Measurements from ENCODE around the gene SERP2. TPM values are rescaled to one million over a fixed set of nuclear protein-coding genes. Genes with fewer than 3 reads are reported as not detected.

SERP2 gene
- total and polyA plus RNA-seq, 10 of the 15 experiments (the other 5 are each of a cell fraction or from before 2014, with no cell fraction given) = not detected

DNA sequence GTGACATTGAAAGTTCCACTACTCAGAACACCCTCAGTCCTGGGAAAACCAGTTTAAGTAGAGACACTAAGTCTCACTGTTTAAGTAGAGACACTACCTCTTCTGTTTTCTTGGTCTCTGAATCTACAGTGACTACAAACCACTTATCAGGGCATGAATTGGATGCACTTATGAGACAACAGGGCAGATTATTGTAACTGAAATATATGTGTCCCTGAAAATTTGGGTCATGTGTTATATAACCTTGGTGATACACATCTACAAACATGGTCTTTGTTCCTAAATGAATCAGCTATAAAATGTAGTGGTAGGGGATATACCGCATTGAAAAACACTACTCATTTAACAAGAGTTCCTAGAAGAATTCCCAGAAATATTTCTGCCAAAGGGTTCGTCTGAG lies 55.7 kb downstream of the SERP2 start:
- TF ChIP-seq JUND (IDR thresholded peaks at IDR 0.05; ENCODE audit: low read depth, low read length) (no peak), IRF4 (IDR thresholded peaks at IDR 0.05; ENCODE audit: low read depth, low read length) (no peak)
- in situ Hi-C loops (cut with MboI) = no loop called here
- ChIA-PET POLR2A (interaction anchor here (0.7 kb wide), 1 partner anchor 14 kb away, joined by 3 read pairs; no protein-coding TSS in a partner anchor), RAD21 (ENCODE audit: unreplicated experiment) (no interaction called here), SMC1A (ENCODE audit: uncharacterized antibody, unreplicated experiment) (no interaction called here), CTCF (interaction anchor here (1.2 kb wide), 2 partner anchors 9 to 53 kb away, joined by 3 read pairs; no protein-coding TSS in a partner anchor)
- no peaks in the 10 kb centered on the region for H3K79me2 ChIP-seq (ENCODE audit: control insufficient read depth, insufficient read depth, low read length)
- ATAC-seq (no peak), FAIRE-seq (no peak), DNase-seq (ENCODE audit: low read depth, low spot score) (no peak)
- H3K4me3 ChIP-seq = no peak overlapping the region
- intact Hi-C loops (cut with micrococcal nuclease; ENCODE audit: unreplicated experiment) = no loop called here
- WGBS (ENCODE audit: insufficient coverage, insufficient replicate concordance, low lambda C conversion rate, missing lambda C conversion rate) = 43% methylated on average over 2 of the region's 2 CpGs
- H3K27me3 ChIP-seq (replicated peaks in 1 of 2; ENCODE audit: control insufficient read depth in 2 of 2, insufficient read depth in 2 of 2, low read length in 1 of 2) = peaks cover 2% of the 10 kb centered on the region in 2 experiments; a peak in 2 of 4 replicates
- H3K27ac ChIP-seq (ENCODE audit: control insufficient read depth, insufficient read depth) = no peak overlapping the region
- no peaks in the 10 kb centered on the region for H3K4me1 ChIP-seq (ENCODE audit: control insufficient read depth, insufficient read depth, low read length)
- no peaks in the 10 kb centered on the region for H4K20me1 ChIP-seq (ENCODE audit: control insufficient read depth, insufficient read depth)
- no peak overlapping the region for H2AFZ ChIP-seq (ENCODE audit: control insufficient read depth, low read depth, low read length)
- H3K4me2 ChIP-seq (ENCODE audit: control insufficient read depth, insufficient read depth) = no peak overlapping the region
- H3K9me3 ChIP-seq (replicated peaks; ENCODE audit: control insufficient read depth, insufficient read depth, low read length) = no peaks in the 10 kb centered on the region
- H3K36me3 ChIP-seq (ENCODE audit: control insufficient read depth in 2 of 2, insufficient read depth in 2 of 2, low read length in 1 of 2) = no peaks in the 10 kb centered on the region
- BruUV-seq (replicated peaks) = no TSS peak
- no peak overlapping the region for H3K9ac ChIP-seq (ENCODE audit: control insufficient read depth, insufficient read depth, low read length)

DNA sequence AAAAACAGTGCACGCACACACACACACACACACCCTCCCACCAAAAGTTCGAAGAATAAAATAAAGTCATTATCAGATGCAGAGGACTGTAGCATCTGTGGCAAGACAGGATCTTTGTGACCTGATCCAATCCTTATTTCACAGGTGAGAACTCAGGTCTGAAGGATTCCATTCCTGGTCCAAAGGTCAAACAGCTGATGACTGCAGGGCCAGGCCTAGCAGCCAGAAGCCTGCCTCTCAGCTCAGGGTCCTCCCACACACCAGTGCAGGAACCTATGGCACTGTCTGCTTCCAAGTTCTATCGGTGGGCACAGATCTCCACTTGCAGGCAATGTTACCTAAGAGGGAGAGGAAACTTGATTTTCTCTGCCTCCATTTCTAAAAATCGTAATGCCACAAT lies 57.5 kb downstream of the SERP2 start:
- H3K36me3 ChIP-seq (ENCODE audit: control insufficient read depth in 2 of 2, insufficient read depth in 2 of 2, low read length in 1 of 2) = no peaks in the 10 kb centered on the region
- DNase-seq (ENCODE audit: low read depth, low spot score) = no peak
- no peak for FAIRE-seq
- peaks cover 5% of the 10 kb centered on the region for H3K4me1 ChIP-seq (ENCODE audit: control insufficient read depth, insufficient read depth, low read length)
- ChIA-PET CTCF (interaction anchor here (1.6 kb wide), 1 partner anchor 526 kb away, joined by 4 read pairs; no protein-coding TSS in a partner anchor), SMC1A (ENCODE audit: uncharacterized antibody, unreplicated experiment) (interaction anchor here (1.5 kb wide), 1 partner anchor 520 kb away, joined by 3 read pairs; no protein-coding TSS in a partner anchor), RAD21 (ENCODE audit: unreplicated experiment) (no interaction called here), POLR2A (interaction anchor here (0.6 kb wide), 1 partner anchor 78 kb away, joined by 3 read pairs; no protein-coding TSS in a partner anchor)
- H3K79me2 ChIP-seq (ENCODE audit: control insufficient read depth, insufficient read depth, low read length) = no peaks in the 10 kb centered on the region
- no peak for TF ChIP-seq POLR2AphosphoS2 (IDR thresholded peaks at IDR 0.05; ENCODE audit: low read depth, low read length)
- TF ChIP-seq, protein P1, sequence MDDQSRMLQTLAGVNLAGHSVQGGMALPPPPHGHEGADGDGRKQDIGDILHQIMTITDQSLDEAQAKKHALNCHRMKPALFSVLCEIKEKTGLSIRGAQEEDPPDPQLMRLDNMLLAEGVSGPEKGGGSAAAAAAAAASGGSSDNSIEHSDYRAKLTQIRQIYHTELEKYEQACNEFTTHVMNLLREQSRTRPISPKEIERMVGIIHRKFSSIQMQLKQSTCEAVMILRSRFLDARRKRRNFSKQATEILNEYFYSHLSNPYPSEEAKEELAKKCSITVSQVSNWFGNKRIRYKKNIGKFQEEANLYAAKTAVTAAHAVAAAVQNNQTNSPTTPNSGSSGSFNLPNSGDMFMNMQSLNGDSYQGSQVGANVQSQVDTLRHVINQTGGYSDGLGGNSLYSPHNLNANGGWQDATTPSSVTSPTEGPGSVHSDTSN (IDR thresholded peaks at IDR 0.05; ENCODE audit: insufficient replicate concordance, low read depth, low read length) = no peak
- no peak for TF ChIP-seq WRNIP1 (IDR thresholded peaks at IDR 0.05; ENCODE audit: borderline replicate concordance, low read depth, low read length)
- no peak for TF ChIP-seq HDAC6 (IDR thresholded peaks at IDR 0.05; ENCODE audit: unreplicated experiment)
- no peak for TF ChIP-seq GABPA (IDR thresholded peaks at IDR 0.05; ENCODE audit: low read depth)
- no TSS peak for BruUV-seq (replicated peaks)
- H3K27ac ChIP-seq (ENCODE audit: control insufficient read depth, insufficient read depth) = no peak overlapping the region
- H3K9ac ChIP-seq (ENCODE audit: control insufficient read depth, insufficient read depth, low read length) = no peak overlapping the region
- in situ Hi-C loops (cut with MboI) (no loop called here), intact Hi-C loops (cut with micrococcal nuclease; ENCODE audit: unreplicated experiment) (no loop called here)
- no peak overlapping the region for H2AFZ ChIP-seq (ENCODE audit: control insufficient read depth, low read depth, low read length)
- no peaks in the 10 kb centered on the region for H3K9me3 ChIP-seq (replicated peaks; ENCODE audit: control insufficient read depth, insufficient read depth, low read length)
- 24% methylated on average over 4 of the region's 4 CpGs for WGBS (ENCODE audit: insufficient coverage, insufficient replicate concordance, low lambda C conversion rate, missing lambda C conversion rate)
- no peak for ATAC-seq
- H3K27me3 ChIP-seq (replicated peaks in 1 of 2; ENCODE audit: control insufficient read depth in 2 of 2, insufficient read depth in 2 of 2, low read length in 1 of 2) = peaks cover 2 to 11% of the 10 kb centered on the region in 2 experiments
- no peak overlapping the region for H3K4me2 ChIP-seq (ENCODE audit: control insufficient read depth, insufficient read depth)
- no peaks in the 10 kb centered on the region for H4K20me1 ChIP-seq (ENCODE audit: control insufficient read depth, insufficient read depth)
- no peak overlapping the region for H3K4me3 ChIP-seq

All from GM12878 (cell line).